ENCODE data around the gene MDK.

Gene MDK

DNA sequence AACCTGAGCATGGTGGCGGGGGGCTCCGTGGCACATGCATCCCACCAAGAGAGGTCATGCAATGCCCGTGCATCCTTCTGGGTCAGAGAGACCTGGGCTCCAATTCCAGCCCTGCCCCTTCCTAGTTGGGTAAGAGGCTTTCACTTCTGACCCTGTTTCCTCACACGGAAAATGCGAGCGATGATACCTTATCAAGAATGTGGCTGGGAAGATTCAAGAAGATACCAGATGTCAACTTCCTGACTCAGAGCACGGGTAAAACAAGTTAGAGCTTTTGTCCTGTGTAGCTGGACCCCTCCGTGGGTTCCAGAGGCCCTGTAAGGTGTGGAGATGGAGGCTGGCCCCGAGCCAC, 42.9 kb upstream of the MDK start:
- H3K4me2 ChIP-seq (ENCODE audit: low read length), result peak overlapping the region; percentile 40
- H3K27me3 ChIP-seq (ENCODE audit: insufficient read depth, low read length), result peaks cover 9% of the 10 kb centered on the region; the same call in 1 of the 2 replicates
- TF ChIP-seq EZH2 (IDR thresholded peaks at IDR 0.05; ENCODE audit: borderline replicate concordance, low read length), result no peak
- no peak for TF ChIP-seq CTCF (IDR thresholded peaks at IDR 0.05; ENCODE audit: low read length)
- H3K4me3 ChIP-seq (ENCODE audit: low read depth, low read length, poor library complexity, severe bottlenecking), result peak overlapping the region; percentile 28
- H3K4me1 ChIP-seq (ENCODE audit: insufficient read depth, low read length, severe bottlenecking), result no peaks in the 10 kb centered on the region
- H4K20me1 ChIP-seq (ENCODE audit: insufficient read depth, low read length), result no peaks in the 10 kb centered on the region
- H3F3A ChIP-seq (ENCODE audit: insufficient read depth, low read length), result no peaks in the 10 kb centered on the region
- no peak overlapping the region for H3K27ac ChIP-seq (ENCODE audit: low read depth, low read length, poor library complexity, severe bottlenecking)
- H3K79me2 ChIP-seq (ENCODE audit: insufficient read depth, low read length), result no peaks in the 10 kb centered on the region
- no peaks in the 10 kb centered on the region for H3K9me3 ChIP-seq (ENCODE audit: low read length)
- H2AFZ ChIP-seq (ENCODE audit: low read length), result no peak overlapping the region
- no peaks in the 10 kb centered on the region for H3K36me3 ChIP-seq (ENCODE audit: insufficient read depth, low read length)
- no peak overlapping the region for H3K9ac ChIP-seq (ENCODE audit: low read length)
- no peaks in the 10 kb centered on the region for H3K9me2 ChIP-seq (ENCODE audit: low read depth, low read length)

DNA sequence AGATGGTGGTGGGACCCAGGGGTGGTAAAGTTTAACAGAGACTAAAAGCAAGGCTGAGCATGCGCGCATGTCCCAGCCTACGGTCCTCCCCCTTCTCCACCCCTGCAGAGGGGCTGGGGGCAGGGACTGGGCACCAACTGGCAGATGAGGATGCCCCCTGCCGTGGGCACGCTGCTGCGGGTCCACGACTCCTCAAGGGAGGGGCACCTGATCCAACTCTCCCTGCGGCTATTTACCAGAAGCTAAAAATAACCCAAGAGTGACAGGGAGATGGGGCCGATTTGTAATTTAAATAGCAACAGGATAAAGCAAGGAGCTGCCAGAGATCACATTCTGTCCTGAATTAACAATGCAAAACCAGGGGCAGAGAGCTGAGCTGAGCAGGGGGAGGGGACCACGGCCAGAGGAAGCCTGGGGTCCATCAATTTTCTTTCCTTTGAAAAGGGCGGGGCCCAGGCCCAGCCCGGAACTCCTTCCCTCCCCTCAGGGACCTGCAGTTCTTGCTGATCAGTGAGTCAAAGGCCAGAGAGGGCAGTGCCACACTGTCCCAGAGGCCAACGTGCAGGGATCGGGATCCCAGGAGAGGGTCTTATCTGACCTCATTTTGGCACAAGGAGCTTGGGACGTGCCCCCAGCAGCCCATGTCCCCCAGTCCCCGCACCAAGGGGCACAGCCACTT, 42.3 kb upstream of the MDK start:
- H3K9ac ChIP-seq (ENCODE audit: low read length), result no peak overlapping the region
- peak overlapping the region; percentile 40 for H3K4me2 ChIP-seq (ENCODE audit: low read length)
- TF ChIP-seq EZH2 (IDR thresholded peaks at IDR 0.05; ENCODE audit: borderline replicate concordance, low read length), result no peak
- no peak for TF ChIP-seq CTCF (IDR thresholded peaks at IDR 0.05; ENCODE audit: low read length)
- H4K20me1 ChIP-seq (ENCODE audit: insufficient read depth, low read length), result no peaks in the 10 kb centered on the region
- H3F3A ChIP-seq (ENCODE audit: insufficient read depth, low read length), result no peaks in the 10 kb centered on the region
- H3K27ac ChIP-seq (ENCODE audit: low read depth, low read length, poor library complexity, severe bottlenecking), result no peak overlapping the region
- H3K9me3 ChIP-seq (ENCODE audit: low read length), result no peaks in the 10 kb centered on the region
- H3K36me3 ChIP-seq (ENCODE audit: insufficient read depth, low read length), result no peaks in the 10 kb centered on the region
- H3K4me1 ChIP-seq (ENCODE audit: insufficient read depth, low read length, severe bottlenecking), result no peaks in the 10 kb centered on the region
- H3K9me2 ChIP-seq (ENCODE audit: low read depth, low read length), result no peaks in the 10 kb centered on the region
- peak overlapping the region; percentile 28 for H3K4me3 ChIP-seq (ENCODE audit: low read depth, low read length, poor library complexity, severe bottlenecking)
- H3K79me2 ChIP-seq (ENCODE audit: insufficient read depth, low read length), result no peaks in the 10 kb centered on the region
- H2AFZ ChIP-seq (ENCODE audit: low read length), result no peak overlapping the region
- peaks cover 4% of the 10 kb centered on the region; the same call in 1 of the 2 replicates for H3K27me3 ChIP-seq (ENCODE audit: insufficient read depth, low read length)

GRCh38 chr11:46339816-46340215, 41.7 kb upstream of the MDK start:
- Histone ChIP-seq H3K9me2 (ENCODE audit: low read depth, low read length) (no peaks in the 10 kb centered on the region), H3K4me1 (ENCODE audit: insufficient read depth, low read length, severe bottlenecking) (no peaks in the 10 kb centered on the region), H3K27ac (ENCODE audit: low read depth, low read length, poor library complexity, severe bottlenecking) (no peak overlapping the region), H3K4me3 (ENCODE audit: low read depth, low read length, poor library complexity, severe bottlenecking) (no peak overlapping the region), H3F3A (ENCODE audit: insufficient read depth, low read length) (no peaks in the 10 kb centered on the region), H4K20me1 (ENCODE audit: insufficient read depth, low read length) (no peaks in the 10 kb centered on the region), H3K79me2 (ENCODE audit: insufficient read depth, low read length) (no peaks in the 10 kb centered on the region), H3K9ac (ENCODE audit: low read length) (no peak overlapping the region), H3K4me2 (ENCODE audit: low read length) (no peak overlapping the region), H3K36me3 (ENCODE audit: insufficient read depth, low read length) (no peaks in the 10 kb centered on the region), H2AFZ (ENCODE audit: low read length) (no peak overlapping the region), H3K9me3 (ENCODE audit: low read length) (no peaks in the 10 kb centered on the region), H3K27me3 (ENCODE audit: insufficient read depth, low read length) (peaks cover 4% of the 10 kb centered on the region; the same call in 1 of the 2 replicates)
- TF ChIP-seq CTCF (IDR thresholded peaks at IDR 0.05; ENCODE audit: low read length) (no peak), EZH2 (IDR thresholded peaks at IDR 0.05; ENCODE audit: borderline replicate concordance, low read length) (no peak)
